Measurements from ENCODE around the gene ZCCHC2. TPM values are rescaled to one million over a fixed set of nuclear protein-coding genes. Genes with fewer than 3 reads are reported as not detected.

The ZCCHC2 gene
- total RNA-seq, 1 experiment from 2014 or later: 12.4 TPM

DNA sequence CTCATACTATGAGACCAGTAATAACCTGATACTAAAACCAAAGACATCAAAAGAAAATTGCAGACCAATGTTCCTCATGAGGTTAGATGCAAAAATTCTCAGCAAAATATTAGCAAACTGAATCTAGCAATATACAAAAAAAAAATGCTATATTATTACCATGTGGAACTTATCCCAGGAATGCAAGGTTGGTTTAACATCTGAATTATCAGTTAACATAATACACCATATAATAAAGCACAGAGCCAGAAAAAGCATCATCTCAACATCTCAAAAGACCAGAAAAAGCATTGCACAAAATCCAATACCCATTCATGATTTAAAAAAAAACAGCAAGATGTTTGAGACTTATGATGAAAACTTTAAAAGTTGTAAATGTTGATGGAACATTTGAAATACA, 8.3 kb upstream of the ZCCHC2 start:
- Histone ChIP-seq H3K27me3 (ENCODE audit: insufficient read depth, low read length) (no peaks in the 10 kb centered on the region), H3K79me1 (ENCODE audit: insufficient read depth, low read depth, low read length, poor library complexity, severe bottlenecking) (no peaks in the 10 kb centered on the region), H2AFZ (ENCODE audit: low read length) (no peak overlapping the region), H2BK20ac (ENCODE audit: low read depth, low read length, poor library complexity, severe bottlenecking) (no peak overlapping the region), H2BK5ac (ENCODE audit: insufficient read length, low read length) (no peak overlapping the region), H2BK120ac (ENCODE audit: low read depth, low read length, poor library complexity, severe bottlenecking) (no peak overlapping the region), H3K56ac (ENCODE audit: insufficient read length, low read depth, low read length) (no peak overlapping the region), H4K5ac (ENCODE audit: insufficient read length, low read depth, low read length) (no peak overlapping the region), H3K4me2 (ENCODE audit: insufficient read depth, insufficient read length, low read length) (no peak overlapping the region), H4K20me1 (ENCODE audit: control insufficient read depth, insufficient read depth, insufficient read length) (no peaks in the 10 kb centered on the region), H3K14ac (ENCODE audit: insufficient read depth, low read length) (no peak overlapping the region), H2AK5ac (ENCODE audit: insufficient read length, low read length) (no peak overlapping the region), H3K23me2 (ENCODE audit: insufficient read length, low read depth, low read length, poor library complexity, severe bottlenecking) (no peaks in the 10 kb centered on the region), H3K9me3 (ENCODE audit: control insufficient read depth, low read depth, low read length) (no peaks in the 10 kb centered on the region), H3K27ac (ENCODE audit: insufficient read length, low read depth, low read length) (no peak overlapping the region), H4K8ac (replicated peaks; ENCODE audit: insufficient read length, low read depth, low read length) (no peak overlapping the region), H3K79me2 (ENCODE audit: insufficient read depth, low read length) (no peaks in the 10 kb centered on the region), H3K4ac (ENCODE audit: low read depth, low read length) (no peak overlapping the region), H3T11ph (ENCODE audit: low read length) (no peak overlapping the region), H2BK12ac (ENCODE audit: insufficient read length, low read depth, low read length) (no peak overlapping the region), H3K9ac (ENCODE audit: extremely low read depth, insufficient read length, low read length) (no peak overlapping the region), H3K4me1 (ENCODE audit: insufficient read depth, low read length) (no peaks in the 10 kb centered on the region), H4K91ac (ENCODE audit: insufficient read length, low read depth, low read length) (no peak overlapping the region), H3K23ac (ENCODE audit: insufficient read length, low read depth, low read length) (no peak overlapping the region), H2BK15ac (ENCODE audit: low read depth, low read length) (no peak overlapping the region), H3K18ac (ENCODE audit: insufficient read length, low read depth, low read length) (no peak overlapping the region)
- H3K36me3 Mint-ChIP-seq (ENCODE audit: insufficient read depth in 1 of 3, low read depth in 3 of 3): peaks cover 0 to 12% (median 4%) of the 10 kb centered on the region in 3 experiments; a peak in 5 of 7 replicates
- H3K4me1 Mint-ChIP-seq: no peaks in the 10 kb centered on the region
- H3K9me3 Mint-ChIP-seq: peaks cover 19 to 23% of the 10 kb centered on the region in 2 experiments
- H3K27me3 Mint-ChIP-seq (ENCODE audit: low read depth): peaks cover 3% of the 10 kb centered on the region; the same call in 1 of the 2 replicates
- no peak for DNase-seq
- no peak overlapping the region for H3K27ac Mint-ChIP-seq
- TF ChIP-seq, protein P1, sequence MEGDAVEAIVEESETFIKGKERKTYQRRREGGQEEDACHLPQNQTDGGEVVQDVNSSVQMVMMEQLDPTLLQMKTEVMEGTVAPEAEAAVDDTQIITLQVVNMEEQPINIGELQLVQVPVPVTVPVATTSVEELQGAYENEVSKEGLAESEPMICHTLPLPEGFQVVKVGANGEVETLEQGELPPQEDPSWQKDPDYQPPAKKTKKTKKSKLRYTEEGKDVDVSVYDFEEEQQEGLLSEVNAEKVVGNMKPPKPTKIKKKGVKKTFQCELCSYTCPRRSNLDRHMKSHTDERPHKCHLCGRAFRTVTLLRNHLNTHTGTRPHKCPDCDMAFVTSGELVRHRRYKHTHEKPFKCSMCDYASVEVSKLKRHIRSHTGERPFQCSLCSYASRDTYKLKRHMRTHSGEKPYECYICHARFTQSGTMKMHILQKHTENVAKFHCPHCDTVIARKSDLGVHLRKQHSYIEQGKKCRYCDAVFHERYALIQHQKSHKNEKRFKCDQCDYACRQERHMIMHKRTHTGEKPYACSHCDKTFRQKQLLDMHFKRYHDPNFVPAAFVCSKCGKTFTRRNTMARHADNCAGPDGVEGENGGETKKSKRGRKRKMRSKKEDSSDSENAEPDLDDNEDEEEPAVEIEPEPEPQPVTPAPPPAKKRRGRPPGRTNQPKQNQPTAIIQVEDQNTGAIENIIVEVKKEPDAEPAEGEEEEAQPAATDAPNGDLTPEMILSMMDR (conservative IDR thresholded peaks at IDR 0.05): no peak
- no peak overlapping the region for H3K4me3 Mint-ChIP-seq

Data from H9 (cell line).